GM23248 (cell line): ENCODE data around the gene INTS1. TPM values are rescaled to one million over a fixed set of nuclear protein-coding genes. Genes with fewer than 3 reads are reported as not detected.

Experiments
- DNase-seq: peaks from one replicate; pipeline ENCODE4 v3.0.0-alpha.2; 2015
- H2AFZ ChIP-seq: fragments of 200-600 bp; sonication (generic); 2 replicates; pipeline ENCODE4 v1.6.1; 2016; ENCODE audit warnings: antibody characterized with exemption
- H3F3A ChIP-seq: fragments of 200-600 bp; sonication (generic); 2 replicates; pipeline ENCODE4 v1.6.1; 2016; ENCODE audit warnings: mild to moderate bottlenecking, antibody characterized with exemption, mixed run types; ENCODE audit not compliant: insufficient read depth
- H3K27ac ChIP-seq: fragments of 200-600 bp; sonication (generic); 2 replicates; pipeline ENCODE4 v1.5.1; 2016; ENCODE audit warnings: mild to moderate bottlenecking
- H3K27me3 ChIP-seq: fragments of 200-600 bp; sonication (generic); replicated peaks from 2 replicates; pipeline ENCODE4 v1.6.1; 2016; ENCODE audit warnings: mild to moderate bottlenecking; ENCODE audit not compliant: insufficient read depth
- H3K36me3 ChIP-seq: fragments of 200-600 bp; sonication (generic); 2 replicates; pipeline ENCODE4 v1.6.1; 2016; ENCODE audit warnings: low read depth, mild to moderate bottlenecking
- H3K4me1 ChIP-seq: fragments of 200-600 bp; sonication (generic); 2 replicates; pipeline ENCODE4 v1.6.1; 2016; ENCODE audit warnings: mild to moderate bottlenecking; ENCODE audit not compliant: insufficient read depth
- H3K4me2 ChIP-seq: fragments of 200-600 bp; sonication (generic); one replicate; pipeline ENCODE4 v1.6.1; 2016; ENCODE audit warnings: mild to moderate bottlenecking; ENCODE audit not compliant: unreplicated experiment
- H3K4me3 ChIP-seq: fragments of 200-600 bp; sonication (generic); 2 replicates; pipeline ENCODE4 v1.5.1; 2016; ENCODE audit warnings: mild to moderate bottlenecking
- H3K79me2 ChIP-seq: fragments of 200-600 bp; sonication (generic); 2 replicates; pipeline ENCODE4 v1.6.1; 2016; ENCODE audit warnings: mild to moderate bottlenecking; ENCODE audit not compliant: insufficient read depth
- H3K9ac ChIP-seq: fragments of 200-600 bp; sonication (generic); 2 replicates; pipeline ENCODE4 v1.6.1; 2016; ENCODE audit warnings: mild to moderate bottlenecking
- H3K9me2 ChIP-seq: fragments of 200-600 bp; sonication (generic); 2 replicates; pipeline ENCODE4 v1.6.1; 2016; ENCODE audit warnings: mixed run types, mild to moderate bottlenecking, moderate library complexity; ENCODE audit not compliant: insufficient read depth
- H3K9me3 ChIP-seq: fragments of 200-600 bp; sonication (generic); one replicate; pipeline ENCODE4 v1.6.1; 2017; ENCODE audit warnings: low read depth
- H4K20me1 ChIP-seq: fragments of 200-600 bp; sonication (generic); 2 replicates; pipeline ENCODE4 v1.6.0; 2016; ENCODE audit not compliant: insufficient read depth
- EZH2 ChIP-seq: fragments of 200-600 bp; sonication (generic); IDR thresholded peaks from 2 replicates; pipeline ENCODE4 v1.6.1; 2018; ENCODE audit warnings: antibody characterized with exemption, mild to moderate bottlenecking; ENCODE audit not compliant: insufficient read depth, poor library complexity, severe bottlenecking
- EZH2phosphoT487 ChIP-seq: fragments of 200-600 bp; sonication (generic); IDR thresholded peaks from 2 replicates; pipeline ENCODE4 v1.6.1; 2018; ENCODE audit warnings: antibody characterized with exemption, moderate library complexity, mild to moderate bottlenecking, low read depth; ENCODE audit not compliant: insufficient read depth
- WGBS, 2 experiments: methylation state at CpG; one replicate each; pipeline ENCODE4 v1.1.6; 2015 to 2017; ENCODE audit warnings: low lambda C conversion rate in 2 of 2, low coverage in 1 of 2; ENCODE audit errors: missing lambda C conversion rate in 2 of 2; 5-methylcytosine and 5-hydroxymethylcytosine counted together
- in situ Hi-C: fragments of 300-500 bp; cut with MboI; formaldehyde crosslinking; loops from 2 replicates; pipeline ENCODE4 v1.15.0; 2020
- polyA plus RNA-seq: library from polyadenylated mRNA; unstranded; fragments of >200 nt; fragmentation: Nextera tagmentation; extraction: Ambion mirVana; gene quantifications from 2 replicates; pipeline ENCODE4 v1.2.1, GENCODE V29; 2016
- total RNA-seq: library from RNA; depleted of rRNA; stranded (reverse); fragments of >200 nt; shearing (Covaris generic); gene quantifications from 2 replicates; pipeline ENCODE4 v1.2.3, GENCODE V29; 2014

INTS1 gene
- total and polyA plus RNA-seq, 2 experiments from 2014 or later = 25.4 to 44.7 TPM

- H3F3A ChIP-seq = no peaks in the 10 kb centered on the region
- H2AFZ ChIP-seq = no peak overlapping the region
- no peaks in the 10 kb centered on the region for H3K9me3 ChIP-seq
- in situ Hi-C loops = no loop called here
- H3K27ac ChIP-seq = no peak overlapping the region
- H3K79me2 ChIP-seq = no peaks in the 10 kb centered on the region
- no peaks in the 10 kb centered on the region for H3K9me2 ChIP-seq
- H4K20me1 ChIP-seq = no peaks in the 10 kb centered on the region
- TF ChIP-seq EZH2 (no peak), EZH2phosphoT487 (no peak)
- DNase-seq = no peak
- H3K36me3 ChIP-seq = no peaks in the 10 kb centered on the region; the same call in 1 of the 2 replicates
- no peaks in the 10 kb centered on the region for H3K27me3 ChIP-seq
- no peaks in the 10 kb centered on the region for H3K4me1 ChIP-seq
- H3K4me2 ChIP-seq = no peak overlapping the region
- 88 to 93% methylated on average over 12 to 15 of the region's 15 CpGs for WGBS, 2 experiments
- no peak overlapping the region for H3K4me3 ChIP-seq
- no peak overlapping the region for H3K9ac ChIP-seq
Measured at GRCh38 chr7:1476859-1477258, 27.3 kb downstream of the INTS1 start.

GRCh38 chr7:1475991-1476390 lies 28.2 kb downstream of the INTS1 start:
- no peak for DNase-seq
- Histone ChIP-seq H2AFZ (no peak overlapping the region), H3K9me3 (no peaks in the 10 kb centered on the region), H4K20me1 (no peaks in the 10 kb centered on the region), H3K9ac (no peak overlapping the region), H3K4me3 (no peak overlapping the region), H3K27me3 (no peaks in the 10 kb centered on the region), H3K4me1 (no peaks in the 10 kb centered on the region), H3K4me2 (no peak overlapping the region), H3K36me3 (no peaks in the 10 kb centered on the region; the same call in 1 of the 2 replicates), H3K27ac (no peak overlapping the region), H3K79me2 (no peaks in the 10 kb centered on the region), H3F3A (no peaks in the 10 kb centered on the region), H3K9me2 (no peaks in the 10 kb centered on the region)
- in situ Hi-C loops = no loop called here
- TF ChIP-seq EZH2phosphoT487 (no peak), EZH2 (no peak)
- WGBS, 2 experiments = 92 to 94% methylated on average over 22 of the region's 22 CpGs

GRCh38 chr7:1475393-1475792 lies 28.8 kb downstream of the INTS1 start:
- WGBS, 2 experiments = 92 to 96% methylated on average over 16 to 17 of the region's 17 CpGs
- no peaks in the 10 kb centered on the region; the same call in 1 of the 2 replicates for H3K36me3 ChIP-seq
- H3K4me2 ChIP-seq = no peak overlapping the region
- no peaks in the 10 kb centered on the region for H3K27me3 ChIP-seq
- in situ Hi-C loops = no loop called here
- H3K9ac ChIP-seq = no peak overlapping the region
- no peaks in the 10 kb centered on the region for H3K79me2 ChIP-seq
- H3K4me1 ChIP-seq = no peaks in the 10 kb centered on the region
- no peaks in the 10 kb centered on the region for H4K20me1 ChIP-seq
- TF ChIP-seq EZH2 (no peak), EZH2phosphoT487 (no peak)
- DNase-seq = no peak
- no peaks in the 10 kb centered on the region for H3K9me3 ChIP-seq
- H2AFZ ChIP-seq = no peak overlapping the region
- no peak overlapping the region for H3K4me3 ChIP-seq
- no peaks in the 10 kb centered on the region for H3K9me2 ChIP-seq
- H3F3A ChIP-seq = no peaks in the 10 kb centered on the region
- H3K27ac ChIP-seq = no peak overlapping the region

GRCh38 chr7:1474736-1475135 lies 29.5 kb downstream of the INTS1 start:
- TF ChIP-seq EZH2phosphoT487 = no peak
- no peak for TF ChIP-seq EZH2
- 84 to 88% methylated on average over 21 to 24 of the region's 24 CpGs for WGBS, 2 experiments
- in situ Hi-C loops = no loop called here

More at GRCh38 chr7:1474736-1475135, 29.5 kb downstream of the INTS1 start:
- Histone ChIP-seq H3K4me3 (no peak overlapping the region), H3K27ac (no peak overlapping the region), H3K9ac (no peak overlapping the region), H3K27me3 (no peaks in the 10 kb centered on the region), H3K4me2 (no peak overlapping the region), H4K20me1 (no peaks in the 10 kb centered on the region), H3K79me2 (no peaks in the 10 kb centered on the region), H3K9me3 (no peaks in the 10 kb centered on the region), H3K9me2 (no peaks in the 10 kb centered on the region), H3F3A (no peaks in the 10 kb centered on the region), H3K4me1 (no peaks in the 10 kb centered on the region), H2AFZ (no peak overlapping the region), H3K36me3 (no peaks in the 10 kb centered on the region; the same call in 1 of the 2 replicates)
- no peak for DNase-seq
